ENCODE results near the gene SENP8.

Gene SENP8

GRCh38 chr15:72182673-72183072 lies 64.5 kb downstream of the SENP8 start:
- ChIA-PET CTCF (no interaction called here), POLR2A (ENCODE audit: low non-redundant PET) (no interaction called here)
- H3K27ac ChIP-seq: peak overlapping the region; percentile 41
- TF ChIP-seq CTCF (conservative IDR thresholded peaks at IDR 0.05; ENCODE audit: low read depth): no peak
- DNase-seq (ENCODE audit: low spot score): no peak

GRCh38 chr15:72183781-72184164 lies 65.6 kb downstream of the SENP8 start:
- CTCF ChIA-PET: no interaction called here

GRCh38 chr15:72184165-72184811 lies 66.1 kb downstream of the SENP8 start:
- peak; percentile 53 for DNase-seq (ENCODE audit: low spot score)
- CTCF ChIA-PET: no interaction called here
- POLR2A ChIA-PET (ENCODE audit: low non-redundant PET): no interaction called here
- peak overlapping the region; percentile 59 for H3K27ac ChIP-seq
- TF ChIP-seq CTCF (conservative IDR thresholded peaks at IDR 0.05; ENCODE audit: low read depth): no peak

More at GRCh38 chr15:72183781-72184164, 65.6 kb downstream of the SENP8 start:
- TF ChIP-seq CTCF (conservative IDR thresholded peaks at IDR 0.05; ENCODE audit: low read depth): no peak
- no peak for DNase-seq (ENCODE audit: low spot score)
- peak overlapping the region; percentile 59 for H3K27ac ChIP-seq
- POLR2A ChIA-PET (ENCODE audit: low non-redundant PET): no interaction called here

GRCh38 chr15:72189250-72189902 lies 71.2 kb downstream of the SENP8 start:
- no peak overlapping the region for H3K27ac ChIP-seq
- no peak for DNase-seq (ENCODE audit: low spot score)
- ChIA-PET CTCF (interaction anchor here (0.6 kb wide), 1 partner anchor 12 kb away, joined by 3 read pairs; no protein-coding TSS in a partner anchor), POLR2A (ENCODE audit: low non-redundant PET) (no interaction called here)
- no peak for TF ChIP-seq CTCF (conservative IDR thresholded peaks at IDR 0.05; ENCODE audit: low read depth)

GRCh38 chr15:72192416-72192815 lies 74.2 kb downstream of the SENP8 start:
- TF ChIP-seq CTCF (conservative IDR thresholded peaks at IDR 0.05; ENCODE audit: low read depth): no peak
- CTCF ChIA-PET: no interaction called here
- POLR2A ChIA-PET (ENCODE audit: low non-redundant PET): no interaction called here
- DNase-seq (ENCODE audit: low spot score): no peak
- H3K27ac ChIP-seq: no peak overlapping the region
